Coronary artery (tissue), 2 donors: ENCODE data around the gene CFAP161.
"Not testable (repeated sequence)": the region's sequence is repeated elsewhere in the genome, so short reads cannot be mapped to it uniquely, and the experiment has no call there.

ENCODE experiments used
- DNase-seq: peaks from one replicate; pipeline ENCODE4 v3.0.0-alpha.2; 2017; ENCODE audit warnings: low spot score
- H3K27ac ChIP-seq, 2 donors: fragments of 200-600 bp; sonication (generic); one replicate each; pipeline ENCODE4 v1.5.1; 2016 to 2019
- H3K4me3 ChIP-seq: fragments of 200-600 bp; sonication (generic); 2 replicates; pipeline ENCODE4 v1.5.1; 2016; ENCODE audit warnings: mild to moderate bottlenecking, moderate library complexity
- TF ChIP-seq, protein P1 (sequence below): fragments of 200-600 bp; sonication (generic); IDR thresholded peaks from one replicate; pipeline ENCODE4 v1.5.1; 2019; ENCODE audit warnings: antibody characterized with exemption

CFAP161 gene

DNA sequence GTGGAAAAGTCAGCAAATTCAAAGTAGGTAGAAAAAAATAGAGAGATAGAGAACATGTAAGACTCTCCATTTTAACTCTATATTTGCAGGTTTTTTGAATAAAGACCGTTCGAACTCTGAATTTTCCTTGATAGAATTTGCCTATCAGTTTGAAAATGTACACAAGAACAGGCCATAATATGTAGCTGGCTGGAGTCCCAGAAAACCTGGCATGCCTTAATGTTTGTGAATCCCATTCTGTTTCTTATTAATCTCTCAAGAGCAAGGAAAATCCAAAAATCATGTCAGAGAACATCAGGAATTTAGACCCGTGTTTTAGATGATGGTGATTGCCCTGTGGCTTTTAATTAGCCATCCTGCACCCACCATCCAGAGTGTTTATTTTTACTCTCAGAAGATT is 7.2 kb upstream of the CFAP161 start:
- TF ChIP-seq, protein P1, sequence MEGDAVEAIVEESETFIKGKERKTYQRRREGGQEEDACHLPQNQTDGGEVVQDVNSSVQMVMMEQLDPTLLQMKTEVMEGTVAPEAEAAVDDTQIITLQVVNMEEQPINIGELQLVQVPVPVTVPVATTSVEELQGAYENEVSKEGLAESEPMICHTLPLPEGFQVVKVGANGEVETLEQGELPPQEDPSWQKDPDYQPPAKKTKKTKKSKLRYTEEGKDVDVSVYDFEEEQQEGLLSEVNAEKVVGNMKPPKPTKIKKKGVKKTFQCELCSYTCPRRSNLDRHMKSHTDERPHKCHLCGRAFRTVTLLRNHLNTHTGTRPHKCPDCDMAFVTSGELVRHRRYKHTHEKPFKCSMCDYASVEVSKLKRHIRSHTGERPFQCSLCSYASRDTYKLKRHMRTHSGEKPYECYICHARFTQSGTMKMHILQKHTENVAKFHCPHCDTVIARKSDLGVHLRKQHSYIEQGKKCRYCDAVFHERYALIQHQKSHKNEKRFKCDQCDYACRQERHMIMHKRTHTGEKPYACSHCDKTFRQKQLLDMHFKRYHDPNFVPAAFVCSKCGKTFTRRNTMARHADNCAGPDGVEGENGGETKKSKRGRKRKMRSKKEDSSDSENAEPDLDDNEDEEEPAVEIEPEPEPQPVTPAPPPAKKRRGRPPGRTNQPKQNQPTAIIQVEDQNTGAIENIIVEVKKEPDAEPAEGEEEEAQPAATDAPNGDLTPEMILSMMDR, result no peak
- DNase-seq, result no peak
- Histone ChIP-seq H3K27ac (no peak overlapping the region), H3K4me3 (no peak overlapping the region)

GRCh38 chr15:81141478-81141877 is 7.4 kb downstream of the CFAP161 start:
- DNase-seq, H3K27ac ChIP-seq, H3K4me3 ChIP-seq: not testable (repeated sequence)

- H3K27ac ChIP-seq, result no peak overlapping the region
- H3K4me3 ChIP-seq, result no peak overlapping the region
- TF ChIP-seq, protein P1, result no peak
- DNase-seq, result no peak
These were observed 11.9 kb downstream of the CFAP161 start for GRCh38 chr15:81146006-81146405.

- TF ChIP-seq, protein P1, result no peak
These were observed 12.4 kb downstream of the CFAP161 start for GRCh38 chr15:81146466-81146865.

DNA sequence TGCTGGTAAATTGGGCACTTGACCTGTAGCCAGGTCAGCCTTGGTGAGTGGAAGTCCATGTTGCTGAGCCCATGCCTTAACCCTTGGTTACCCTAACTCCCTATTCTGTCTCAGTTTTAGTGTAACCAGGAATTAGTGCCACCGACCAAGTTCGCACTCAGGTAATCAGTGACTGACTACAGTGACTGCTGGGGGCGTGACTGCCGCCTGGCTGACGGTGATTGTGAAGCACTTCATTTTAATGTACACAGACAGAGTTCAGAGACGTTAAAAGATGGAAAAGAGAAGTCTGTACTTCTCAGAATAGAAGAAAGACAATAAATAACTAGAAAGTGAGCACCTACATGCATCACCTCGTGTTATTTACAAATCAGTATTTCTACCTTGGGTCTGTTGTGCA is 17.3 kb downstream of the CFAP161 start:
- H3K27ac ChIP-seq, result no peak overlapping the region
- TF ChIP-seq, protein P1, result no peak
- H3K4me3 ChIP-seq, result no peak overlapping the region
- DNase-seq, result no peak

More at GRCh38 chr15:81146466-81146865, 12.4 kb downstream of the CFAP161 start:
- no peak overlapping the region for H3K4me3 ChIP-seq
- no peak for DNase-seq
- H3K27ac ChIP-seq, result no peak overlapping the region

- no peak for DNase-seq
- no peak overlapping the region for H3K4me3 ChIP-seq
- H3K27ac ChIP-seq, result no peak overlapping the region
- TF ChIP-seq, protein P1, result no peak
These were observed 18.3 kb downstream of the CFAP161 start for GRCh38 chr15:81152339-81152738.

GRCh38 chr15:81152799-81153198 is 18.7 kb downstream of the CFAP161 start:
- Histone ChIP-seq H3K27ac (no peak overlapping the region), H3K4me3 (no peak overlapping the region)
- DNase-seq, result no peak
- TF ChIP-seq, protein P1, result no peak
